CD4-positive, alpha-beta T cell treated with Interleukin-4 for 4 hours (primary cell): ENCODE data around the gene SLX4.

Experiments
- DNase-seq: peaks from one replicate; pipeline ENCODE4 v3.0.0-alpha.2; 2020

SLX4 gene

DNA sequence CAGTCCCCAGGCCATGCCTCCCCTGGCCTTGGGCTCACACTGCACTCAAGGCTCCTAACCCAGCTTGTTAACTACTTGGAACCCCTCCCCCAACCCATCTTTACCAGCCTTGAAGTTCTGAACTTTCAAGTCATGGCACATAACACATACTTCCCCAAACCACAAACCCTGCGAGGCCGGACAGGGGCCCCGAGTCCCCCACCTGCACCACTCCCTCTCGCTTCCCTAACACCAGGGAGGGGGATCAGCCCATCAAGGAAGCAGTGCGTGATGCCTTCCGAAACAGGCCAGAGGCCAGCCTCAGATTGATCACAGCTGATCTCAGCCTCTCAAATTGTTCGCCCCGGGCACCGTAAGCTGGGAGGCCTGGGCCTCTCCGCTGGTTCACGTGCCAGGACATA is 31.2 kb downstream of the SLX4 start:
- no peak for DNase-seq

- no peak for DNase-seq
Measured at GRCh38 chr16:3579776-3580175, 31.6 kb downstream of the SLX4 start.

DNA sequence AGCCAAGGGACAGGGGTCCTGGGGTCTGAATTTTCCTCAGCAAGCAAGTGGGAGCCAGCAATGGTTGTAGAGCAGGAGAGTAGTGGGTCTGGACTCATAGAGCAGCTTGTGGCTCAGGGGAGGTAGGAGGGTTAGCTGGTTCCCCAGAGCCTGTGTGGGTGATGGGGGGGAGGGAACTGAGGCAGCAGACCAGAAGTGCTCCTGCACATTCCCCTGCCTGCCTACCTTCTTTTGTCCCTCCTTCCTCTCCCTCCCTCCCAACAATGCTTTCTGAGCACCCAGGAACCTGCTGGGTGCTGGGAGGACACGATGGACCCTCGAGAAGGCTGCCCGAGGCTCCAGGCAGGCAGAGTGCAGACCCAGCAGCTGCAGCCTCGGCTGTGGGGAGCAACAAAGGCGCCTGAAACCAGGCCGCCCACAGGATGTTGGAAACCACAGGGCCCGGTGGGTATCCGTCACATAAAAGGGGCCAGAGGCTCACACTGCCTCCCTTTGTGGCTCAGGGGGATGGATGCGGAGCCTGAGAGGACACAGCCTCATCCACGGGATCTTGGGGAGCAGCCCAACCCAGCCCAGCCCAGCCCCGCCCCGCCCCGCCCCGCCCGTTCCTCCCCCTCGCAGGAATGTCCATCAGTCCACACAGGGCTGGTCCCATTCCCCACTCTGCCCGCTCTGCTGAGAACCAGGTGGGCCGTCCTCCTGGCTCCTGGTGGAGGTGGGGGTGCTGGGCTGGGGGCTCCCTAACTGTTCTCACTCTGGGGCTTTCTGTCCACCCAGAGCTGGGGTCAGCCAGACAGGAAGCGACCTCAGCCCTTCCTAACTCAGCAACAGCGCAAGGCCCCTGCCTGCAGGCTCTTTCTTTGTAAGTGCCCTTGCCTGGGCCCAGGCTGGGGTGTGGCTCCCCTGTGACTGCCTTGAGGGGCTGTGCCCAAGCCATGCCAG is 32.5 kb downstream of the SLX4 start:
- peak; percentile 48 for DNase-seq

GRCh38 chr16:3578121-3578520 is 33.3 kb downstream of the SLX4 start:
- peak; percentile 77 for DNase-seq

- peak; percentile 63 for DNase-seq
Measured at GRCh38 chr16:3577302-3577752, 34.1 kb downstream of the SLX4 start, which contains the start of gene NLRC3. TSS of gene NLRC3 (minus strand) at chr16:3577403. CDS start at chr16:3565036, 12,367 bp downstream.

DNA sequence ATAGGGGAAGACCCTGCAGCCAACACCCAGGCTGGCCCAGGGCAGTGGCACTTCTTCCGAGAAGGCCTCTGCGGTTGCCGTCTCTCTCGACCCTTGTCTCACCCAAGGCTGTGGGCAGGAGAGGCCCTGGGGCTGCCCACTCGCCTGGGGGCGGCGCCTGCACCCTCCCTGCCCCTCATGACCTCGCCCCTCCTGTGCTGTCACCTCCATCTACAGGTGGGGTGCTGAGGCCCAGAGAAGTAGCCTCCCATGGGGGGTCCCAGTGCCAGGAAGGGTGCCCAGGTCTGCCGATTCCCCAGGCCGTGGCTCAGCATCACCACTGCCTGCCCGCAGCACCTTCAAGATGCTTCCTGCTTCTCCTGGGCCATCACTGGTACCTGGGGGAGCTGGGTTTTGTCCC is 35.2 kb downstream of the SLX4 start:
- DNase-seq: peak; percentile 27

DNA sequence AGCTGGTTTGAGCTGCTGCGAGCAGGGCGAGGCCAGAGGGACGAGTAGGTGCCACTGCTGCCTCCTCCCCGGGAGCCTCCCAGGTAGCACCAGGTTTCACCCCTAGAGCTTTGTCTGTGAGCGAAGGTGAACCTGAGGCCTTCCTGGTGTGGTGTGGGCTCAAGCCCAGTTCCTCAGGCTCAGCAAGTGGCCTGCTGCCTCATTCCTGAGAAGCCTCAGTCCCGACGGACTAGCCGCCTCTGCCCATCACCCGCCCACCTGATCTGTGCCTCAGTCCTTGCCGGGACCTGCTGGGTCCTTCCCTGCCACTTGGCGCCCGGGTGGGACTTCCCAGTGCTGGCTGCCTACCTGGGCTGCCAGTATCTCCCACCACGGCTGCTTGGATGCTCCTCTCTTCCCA is 35.9 kb downstream of the SLX4 start:
- DNase-seq: no peak

DNA sequence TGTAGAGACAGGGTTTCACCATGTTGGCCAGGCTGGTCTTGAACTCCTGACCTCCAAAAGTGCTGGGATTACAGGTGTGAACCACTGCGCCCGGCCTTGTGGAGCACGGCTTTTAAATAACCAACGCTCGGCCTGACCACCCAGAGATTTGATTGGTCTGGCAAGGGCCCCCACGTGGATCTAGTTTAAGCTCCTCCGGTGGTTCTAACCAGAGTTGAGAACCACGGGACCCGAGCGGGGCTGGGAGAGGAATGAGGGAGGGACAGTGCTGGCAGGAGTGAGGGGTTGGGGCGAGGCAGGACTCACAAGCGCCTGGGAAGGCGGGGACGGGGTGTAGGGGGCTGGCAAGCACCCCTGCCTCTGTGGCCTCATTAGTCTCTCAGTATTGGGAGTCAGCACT is 37.2 kb downstream of the SLX4 start:
- no peak for DNase-seq

GRCh38 chr16:3573146-3573815 is 38.1 kb downstream of the SLX4 start:
- DNase-seq: no peak

- DNase-seq: no peak
Measured at GRCh38 chr16:3570420-3571062, 40.9 kb downstream of the SLX4 start.

DNA sequence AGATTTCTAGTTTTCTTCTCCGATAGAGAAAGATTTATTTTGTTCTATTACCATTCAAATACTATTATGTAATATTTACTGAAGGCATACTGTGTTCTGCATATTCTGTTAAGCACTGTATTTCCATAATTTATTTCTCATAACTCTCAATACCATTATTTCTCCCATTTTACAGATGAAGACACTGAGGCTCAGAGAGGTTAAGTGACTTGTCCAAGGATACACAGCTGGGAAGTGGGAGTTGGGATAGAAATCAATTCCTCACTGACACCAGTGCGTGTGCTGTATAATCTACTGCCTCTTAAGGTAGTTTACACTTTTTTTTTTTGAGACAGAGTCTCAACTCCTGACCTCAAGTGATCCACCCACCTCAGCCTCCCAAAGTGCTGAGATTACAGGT is 41.6 kb downstream of the SLX4 start:
- no peak for DNase-seq

GRCh38 chr16:3566990-3567389 is 44.4 kb downstream of the SLX4 start:
- DNase-seq: no peak

- DNase-seq: no peak
Measured at GRCh38 chr16:3564889-3565141, 46.6 kb downstream of the SLX4 start.

DNA sequence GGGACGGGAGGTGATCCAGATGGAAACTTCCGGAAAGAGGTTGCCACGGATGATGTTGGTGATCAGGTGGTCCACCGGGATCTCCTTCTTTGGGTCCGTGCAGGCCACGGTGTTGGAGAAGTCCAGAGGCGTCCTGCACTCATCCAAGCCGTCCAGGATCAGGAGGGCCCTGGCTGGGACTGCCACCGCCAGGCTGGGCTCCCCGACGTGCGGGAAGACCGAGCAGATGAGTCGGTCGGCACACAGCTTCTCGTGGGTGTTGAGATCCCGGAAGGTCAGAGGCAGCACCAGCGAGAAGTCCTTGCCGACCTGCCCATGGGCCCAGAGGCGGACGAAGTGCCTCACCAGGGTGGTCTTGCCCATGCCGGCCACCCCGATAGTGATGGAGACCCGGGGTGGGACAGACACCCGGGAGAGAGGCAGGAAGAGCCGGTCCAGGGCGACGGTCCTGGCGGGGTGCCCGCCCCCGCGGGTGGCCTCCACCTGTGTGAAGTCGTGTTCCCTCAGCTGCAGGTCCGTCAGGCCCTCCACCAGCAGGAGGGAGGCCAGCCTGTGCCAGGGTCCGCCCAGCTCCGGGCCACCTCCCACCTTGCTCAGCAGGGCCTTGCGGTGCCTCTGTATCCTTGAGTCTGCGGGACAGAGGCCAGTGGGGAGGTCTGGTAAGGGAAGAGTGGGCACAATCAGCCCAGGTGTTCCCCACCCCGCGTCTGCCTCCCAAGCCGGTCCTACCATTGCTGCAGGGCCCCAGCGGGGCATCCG is 47.1 kb downstream of the SLX4 start:
- DNase-seq: no peak

DNA sequence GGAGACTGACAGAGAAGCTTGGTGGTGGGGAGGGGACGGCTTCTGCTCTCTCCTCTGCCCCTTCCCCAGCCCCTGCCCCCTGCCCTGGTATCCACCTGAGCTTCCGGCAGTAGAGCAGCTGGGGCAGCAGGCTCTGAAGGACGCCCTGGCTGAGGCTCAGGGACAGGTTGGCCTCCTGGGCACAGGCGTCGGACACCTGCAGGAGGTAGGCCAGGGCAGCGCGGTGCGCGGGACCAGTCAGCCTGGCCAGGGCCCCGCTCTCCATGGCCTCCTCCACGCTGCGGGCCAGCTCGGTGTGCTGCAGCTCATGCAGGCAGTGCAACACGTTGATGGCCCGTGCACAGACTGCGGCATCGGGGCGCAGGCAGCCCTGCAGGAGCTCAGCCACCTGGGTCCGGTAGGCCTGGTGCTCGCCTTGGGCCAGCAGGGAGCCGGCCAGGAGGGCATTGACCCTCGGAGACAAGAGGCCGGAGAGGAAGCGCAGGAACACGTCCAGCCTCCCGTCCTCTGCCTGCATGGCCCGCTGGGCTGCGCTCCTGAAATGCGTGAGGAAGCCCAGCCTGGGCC is 48.4 kb downstream of the SLX4 start:
- no peak for DNase-seq

GRCh38 chr16:3561626-3562025 is 49.8 kb downstream of the SLX4 start:
- no peak for DNase-seq

GRCh38 chr16:3554351-3554928 is 57.0 kb downstream of the SLX4 start:
- no peak for DNase-seq

- no peak for DNase-seq
Measured at GRCh38 chr16:3553138-3553923, 58.1 kb downstream of the SLX4 start.

DNA sequence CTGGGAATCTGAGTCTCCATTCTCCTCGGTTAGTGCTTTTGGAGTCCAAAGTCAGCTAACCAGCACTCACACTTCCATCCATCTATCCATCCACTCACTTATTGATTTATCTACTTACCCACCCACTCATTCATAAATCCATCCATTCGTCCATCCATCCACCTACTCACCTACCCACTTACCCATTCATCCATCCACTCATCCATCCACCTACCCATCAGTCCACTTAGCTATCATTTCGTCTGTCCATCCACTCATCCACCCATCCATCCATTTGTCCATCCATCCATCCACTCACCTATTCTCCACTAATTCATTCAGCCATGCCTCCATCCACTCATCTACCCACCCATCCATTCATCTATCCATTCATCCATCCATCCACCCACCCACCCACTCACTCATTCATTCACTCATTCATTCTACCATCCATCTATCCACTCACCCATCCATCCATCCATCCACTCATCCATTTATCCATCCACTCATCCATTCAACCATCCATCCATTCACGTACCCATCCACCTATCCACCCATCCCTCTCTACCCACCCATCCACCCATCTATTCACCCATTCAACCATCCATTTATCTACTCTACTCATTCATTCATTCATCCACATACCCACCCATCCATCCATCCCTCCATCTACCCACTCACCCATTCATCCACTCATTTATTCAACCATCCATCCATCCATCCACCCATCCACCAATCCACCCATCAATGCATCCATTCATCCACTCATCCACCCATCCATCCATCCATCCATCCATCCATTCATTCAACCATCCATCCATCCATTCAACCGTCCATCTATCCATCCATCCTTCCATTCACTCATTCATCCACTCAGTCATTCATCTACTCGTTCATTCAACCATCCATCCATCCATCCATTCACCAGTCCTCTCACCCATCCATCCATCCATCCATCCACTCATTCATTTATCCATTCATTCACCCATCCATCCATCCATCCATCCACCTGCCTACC is 60.3 kb downstream of the SLX4 start:
- DNase-seq: no peak

DNA sequence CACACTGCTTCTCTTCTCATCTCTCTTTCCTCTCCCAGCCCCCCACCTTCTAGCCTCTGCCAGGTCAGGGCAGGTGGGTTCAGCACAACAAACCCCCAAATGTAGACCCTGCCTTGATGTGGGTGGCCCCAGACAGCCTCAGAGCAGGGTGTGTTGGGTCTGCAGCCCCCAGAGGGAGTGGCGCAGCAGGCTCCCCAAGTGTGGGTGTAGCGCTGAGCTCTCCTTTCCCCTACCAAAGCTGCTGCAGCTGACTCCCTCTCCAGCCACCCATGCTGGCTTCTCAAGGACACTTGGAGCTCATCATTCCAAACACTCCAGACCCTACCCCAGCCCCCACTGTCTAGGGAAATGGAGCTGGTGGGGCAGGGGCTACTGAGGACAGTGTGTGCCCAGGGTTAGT is 61.5 kb downstream of the SLX4 start:
- no peak for DNase-seq
